Neural cell (in vitro differentiated cells): Measurements from ENCODE around the gene MAT1A. TPM values are rescaled to one million over a fixed set of nuclear protein-coding genes. Genes with fewer than 3 reads are reported as not detected.

ENCODE experiments used
- H2AFZ ChIP-seq: fragments of 200-600, 300-800 bp; sonication (generic), shearing (Covaris generic); 2 replicates; pipeline ENCODE4 v1.6.0; 2014; ENCODE audit warnings: low read depth, mild to moderate bottlenecking, antibody characterized with exemption, low read length, moderate library complexity
- H3F3A ChIP-seq: fragments of 200-600 bp; shearing (Covaris generic); 2 replicates; pipeline ENCODE4 v1.6.1; 2016; ENCODE audit warnings: mild to moderate bottlenecking, moderate library complexity, mixed read lengths, antibody characterized with exemption, low read length; ENCODE audit not compliant: insufficient read depth, poor library complexity, severe bottlenecking
- H3K27ac ChIP-seq: fragments of 200-600, 300-800 bp; sonication (generic), shearing (Covaris generic); 2 replicates; pipeline ENCODE4 v1.5.1; 2014; ENCODE audit warnings: mild to moderate bottlenecking, low read length, moderate library complexity
- H3K27me3 ChIP-seq: fragments of 300-800, 200-600 bp; sonication (generic), shearing (Covaris generic); 2 replicates; pipeline ENCODE4 v1.6.0; 2014; ENCODE audit warnings: mild to moderate bottlenecking, low read depth, low read length, moderate library complexity; ENCODE audit not compliant: insufficient read depth
- H3K36me3 ChIP-seq: fragments of 300-800, 200-600 bp; sonication (generic), shearing (Covaris generic); 2 replicates; pipeline ENCODE4 v1.5.1; 2014; ENCODE audit warnings: mild to moderate bottlenecking, antibody characterized with exemption, low read length, moderate library complexity; ENCODE audit not compliant: insufficient read depth
- H3K4me2 ChIP-seq: fragments of 300-800, 200-600 bp; sonication (generic), shearing (Covaris generic); 2 replicates; pipeline ENCODE4 v1.6.0; 2014; ENCODE audit warnings: mild to moderate bottlenecking, low read length
- H3K4me3 ChIP-seq: fragments of 300-800, 200-600 bp; sonication (generic), shearing (Covaris generic); 2 replicates; pipeline ENCODE4 v1.5.1; 2014; ENCODE audit warnings: mild to moderate bottlenecking, low read length, moderate library complexity
- H3K79me2 ChIP-seq: fragments of 200-600 bp; shearing (Covaris generic); replicated peaks from 2 replicates; pipeline ENCODE4 v1.6.0; 2014; ENCODE audit warnings: mild to moderate bottlenecking, low read length, moderate library complexity; ENCODE audit not compliant: insufficient read depth
- H3K9ac ChIP-seq: fragments of 300-800, 200-600 bp; sonication (generic), shearing (Covaris generic); 2 replicates; pipeline ENCODE4 v1.6.1; 2016; ENCODE audit warnings: mild to moderate bottlenecking, low read length, mixed read lengths
- H3K9me2 ChIP-seq: fragments of 200-600 bp; shearing (Covaris generic); 2 replicates; pipeline ENCODE4 v1.6.1; 2016; ENCODE audit warnings: mild to moderate bottlenecking, low read length, mixed read lengths; ENCODE audit not compliant: insufficient read depth
- H3K9me3 ChIP-seq: fragments of 200-600, 300-800 bp; sonication (generic), shearing (Covaris generic); 2 replicates; pipeline ENCODE4 v1.6.1; 2016; ENCODE audit warnings: mild to moderate bottlenecking, mixed run types, low read length, moderate library complexity, mixed read lengths
- H4K20me1 ChIP-seq: fragments of 200-600 bp; shearing (Covaris generic); 2 replicates; pipeline ENCODE4 v1.6.1; 2016; ENCODE audit warnings: mild to moderate bottlenecking, mixed run types; ENCODE audit not compliant: insufficient read depth
- CTCF ChIP-seq: fragments of 450-650 bp; IDR thresholded peaks from 2 replicates; pipeline ENCODE4 v1.5.1; 2014; ENCODE audit warnings: antibody characterized with exemption, mild to moderate bottlenecking, moderate library complexity; ENCODE audit not compliant: poor library complexity, severe bottlenecking
- EP300 ChIP-seq: fragments of 450-650 bp; conservative IDR thresholded peaks from 2 replicates; pipeline ENCODE4 v1.6.1; 2014; ENCODE audit warnings: antibody characterized with exemption, mild to moderate bottlenecking, moderate library complexity; ENCODE audit not compliant: poor library complexity, severe bottlenecking
- EZH2 ChIP-seq: fragments of 200-600, 300-800 bp; shearing (Covaris generic), sonication (generic); IDR thresholded peaks from 2 replicates; pipeline ENCODE4 v1.6.1; 2014; ENCODE audit warnings: antibody characterized with exemption, low read length, borderline replicate concordance, mild to moderate bottlenecking; ENCODE audit not compliant: insufficient read depth, poor library complexity, severe bottlenecking
- MXI1 ChIP-seq: fragments of 450-650 bp; conservative IDR thresholded peaks from 2 replicates; pipeline ENCODE4 v1.6.1; 2014; ENCODE audit warnings: antibody characterized with exemption, mild to moderate bottlenecking; ENCODE audit not compliant: poor library complexity, severe bottlenecking
- POLR2AphosphoS5 ChIP-seq: IDR thresholded peaks from 2 replicates; pipeline ENCODE4 v1.6.1; 2012
- RAD21 ChIP-seq: fragments of 450-650 bp; conservative IDR thresholded peaks from 2 replicates; pipeline ENCODE4 v1.6.1; 2014; ENCODE audit warnings: antibody characterized with exemption, mild to moderate bottlenecking, moderate library complexity
- REST ChIP-seq: IDR thresholded peaks from 2 replicates; pipeline ENCODE4 v1.6.1; 2012; ENCODE audit warnings: borderline replicate concordance
- SMC3 ChIP-seq: fragments of 450-650 bp; conservative IDR thresholded peaks from 2 replicates; pipeline ENCODE4 v1.6.1; 2014; ENCODE audit warnings: antibody characterized with exemption, mild to moderate bottlenecking, moderate library complexity; ENCODE audit not compliant: poor library complexity
- TAF1 ChIP-seq: IDR thresholded peaks from 2 replicates; pipeline ENCODE4 v1.6.1; 2012; ENCODE audit warnings: low read depth
- polyA plus RNA-seq: library from polyadenylated mRNA; depleted of rRNA; stranded (reverse); fragments of >200 nt; gene quantifications from 2 replicates; pipeline ENCODE4 v1.2.3, GENCODE V29; 2014

Gene MAT1A
- polyA plus RNA-seq, 1 donor from 2014 or later: not detected

DNA sequence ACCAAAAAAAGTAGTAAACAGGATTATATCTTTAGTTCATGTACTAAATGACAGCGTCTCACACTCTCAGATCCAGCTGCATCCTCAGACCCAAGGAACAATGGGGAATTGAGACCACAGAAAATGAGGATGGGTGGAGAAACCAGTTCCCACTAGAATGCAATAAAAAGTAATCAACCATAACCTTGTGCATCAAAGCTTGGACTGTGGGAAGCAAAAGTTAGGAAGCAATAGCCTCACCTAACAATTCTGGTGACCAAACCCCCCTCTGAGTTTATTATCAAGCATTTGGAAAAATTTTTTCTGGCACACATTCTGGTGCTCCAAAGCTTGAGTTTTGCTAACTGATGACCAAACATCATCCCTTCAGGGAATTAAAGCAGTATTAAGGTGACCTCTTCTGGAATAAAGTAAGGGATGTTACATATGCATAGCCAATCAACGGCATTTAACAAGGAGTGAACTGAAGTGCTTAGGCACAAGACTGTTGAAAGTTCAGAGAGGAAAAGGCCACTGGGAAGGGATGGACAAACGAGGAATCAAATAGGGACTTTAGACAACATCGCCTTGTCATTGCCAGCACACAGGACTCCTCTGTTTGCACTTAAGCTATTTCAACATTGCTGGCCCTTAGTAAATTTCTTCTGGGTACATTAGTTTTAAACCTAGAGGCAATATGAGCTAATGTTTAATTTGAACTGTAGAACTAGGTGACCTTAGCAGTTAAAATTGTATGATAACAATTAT, 1.2 kb upstream of the MAT1A start:
- H3F3A ChIP-seq: no peaks in the 10 kb centered on the region
- no peaks in the 10 kb centered on the region for H3K9me3 ChIP-seq
- no peaks in the 10 kb centered on the region for H3K36me3 ChIP-seq
- no peak overlapping the region for H3K4me3 ChIP-seq
- no peak overlapping the region for H3K4me2 ChIP-seq
- no peak overlapping the region for H2AFZ ChIP-seq
- no peak overlapping the region for H3K27ac ChIP-seq
- no peaks in the 10 kb centered on the region for H3K27me3 ChIP-seq
- no peak overlapping the region for H3K9ac ChIP-seq
- no peaks in the 10 kb centered on the region for H3K9me2 ChIP-seq
- no peaks in the 10 kb centered on the region for H4K20me1 ChIP-seq
- no peaks in the 10 kb centered on the region for H3K79me2 ChIP-seq
- TF ChIP-seq EZH2 (no peak), RAD21 (no peak), SMC3 (no peak), POLR2AphosphoS5 (no peak), TAF1 (no peak), CTCF (no peak), REST (no peak), EP300 (no peak), MXI1 (no peak)

- TF ChIP-seq REST (no peak), TAF1 (no peak), MXI1 (no peak), POLR2AphosphoS5 (no peak), EP300 (no peak), CTCF (no peak), SMC3 (no peak), RAD21 (no peak), EZH2 (no peak)
- H3K9me3 ChIP-seq: no peaks in the 10 kb centered on the region
- no peaks in the 10 kb centered on the region for H3K27me3 ChIP-seq
- no peak overlapping the region for H3K27ac ChIP-seq
- H3K9ac ChIP-seq: no peak overlapping the region
- H3F3A ChIP-seq: no peaks in the 10 kb centered on the region
- H2AFZ ChIP-seq: no peak overlapping the region
- H3K36me3 ChIP-seq: no peaks in the 10 kb centered on the region
- no peaks in the 10 kb centered on the region for H3K79me2 ChIP-seq
- no peaks in the 10 kb centered on the region for H3K9me2 ChIP-seq
- no peaks in the 10 kb centered on the region for H4K20me1 ChIP-seq
- H3K4me3 ChIP-seq: no peak overlapping the region
- no peak overlapping the region for H3K4me2 ChIP-seq
Measured at GRCh38 chr10:80288849-80289248, 609 bp downstream of the MAT1A start.
